H9 (cell line): ENCODE results near the gene TPGS1. TPM values are rescaled to one million over a fixed set of nuclear protein-coding genes. Genes with fewer than 3 reads are reported as not detected.

Experiments used
- DNase-seq: peaks from one replicate; pipeline ENCODE4 v3.0.0-alpha.2; 2017
- H2AFZ ChIP-seq: one replicate; pipeline ENCODE4 v1.6.1; 2013; ENCODE audit warnings: mild to moderate bottlenecking, low read length, control low read depth, moderate library complexity
- H2AK5ac ChIP-seq: 2 replicates; pipeline ENCODE4 v1.6.1; 2013; ENCODE audit warnings: low read length, control low read depth, mixed read lengths; ENCODE audit not compliant: insufficient read length
- H2BK120ac ChIP-seq: one replicate; pipeline ENCODE4 v1.6.1; 2013; ENCODE audit warnings: low read depth, mild to moderate bottlenecking, low read length, control low read depth, inconsistent platforms; ENCODE audit not compliant: poor library complexity, severe bottlenecking
- H2BK12ac ChIP-seq: 2 replicates; pipeline ENCODE4 v1.6.1; 2013; ENCODE audit warnings: low read length, control low read depth, mixed read lengths, low read depth; ENCODE audit not compliant: insufficient read length
- H2BK15ac ChIP-seq: 2 replicates; pipeline ENCODE4 v1.6.1; 2013; ENCODE audit warnings: low read depth, low read length, control low read depth
- H2BK20ac ChIP-seq: one replicate; pipeline ENCODE4 v1.6.1; 2013; ENCODE audit warnings: low read depth, mild to moderate bottlenecking, low read length, control low read depth, inconsistent platforms; ENCODE audit not compliant: poor library complexity, severe bottlenecking
- H2BK5ac ChIP-seq: 2 replicates; pipeline ENCODE4 v1.6.1; 2013; ENCODE audit warnings: low read length, control low read depth, mixed read lengths; ENCODE audit not compliant: insufficient read length
- H3K14ac ChIP-seq: 2 replicates; pipeline ENCODE4 v1.6.1; 2013; ENCODE audit warnings: low read length, control low read depth; ENCODE audit not compliant: insufficient read depth
- H3K18ac ChIP-seq: 2 replicates; pipeline ENCODE4 v1.6.1; 2013; ENCODE audit warnings: low read depth, mild to moderate bottlenecking, mixed read lengths, low read length, control low read depth; ENCODE audit not compliant: insufficient read length
- H3K23ac ChIP-seq: 2 replicates; pipeline ENCODE4 v1.6.1; 2013; ENCODE audit warnings: low read length, control low read depth, mixed read lengths, low read depth; ENCODE audit not compliant: insufficient read length
- H3K23me2 ChIP-seq: 2 replicates; pipeline ENCODE4 v1.6.1; 2013; ENCODE audit warnings: low read depth, mild to moderate bottlenecking, mixed read lengths, low read length, control low read depth; ENCODE audit not compliant: insufficient read length, poor library complexity, severe bottlenecking
- H3K27ac ChIP-seq: 2 replicates; pipeline ENCODE4 v1.5.1; 2013; ENCODE audit warnings: low read length, control low read depth, mixed read lengths, low read depth; ENCODE audit not compliant: insufficient read length
- H3K27me3 ChIP-seq: 2 replicates; pipeline ENCODE4 v1.6.1; 2013; ENCODE audit warnings: low read length, control low read depth, inconsistent platforms; ENCODE audit not compliant: insufficient read depth
- H3K4ac ChIP-seq: 2 replicates; pipeline ENCODE4 v1.6.1; 2013; ENCODE audit warnings: low read depth, mild to moderate bottlenecking, control low read depth, inconsistent platforms, low read length, moderate library complexity
- H3K4me1 ChIP-seq: 2 replicates; pipeline ENCODE4 v1.6.1; 2013; ENCODE audit warnings: low read length, control low read depth, inconsistent platforms; ENCODE audit not compliant: insufficient read depth
- H3K4me2 ChIP-seq: 2 replicates; pipeline ENCODE4 v1.6.1; 2013; ENCODE audit warnings: low read length, control low read depth, mixed read lengths; ENCODE audit not compliant: insufficient read length, insufficient read depth
- H3K56ac ChIP-seq: 2 replicates; pipeline ENCODE4 v1.6.1; 2013; ENCODE audit warnings: low read depth, mild to moderate bottlenecking, mixed read lengths, low read length, control low read depth; ENCODE audit not compliant: insufficient read length
- H3K79me1 ChIP-seq: 2 replicates; pipeline ENCODE4 v1.6.1; 2013; ENCODE audit warnings: low read depth, mild to moderate bottlenecking, moderate library complexity, low read length, control low read depth, inconsistent platforms; ENCODE audit not compliant: insufficient read depth, poor library complexity, severe bottlenecking
- H3K79me2 ChIP-seq: 2 replicates; pipeline ENCODE4 v1.6.1; 2013; ENCODE audit warnings: low read length, control low read depth, inconsistent platforms; ENCODE audit not compliant: insufficient read depth
- H3K9ac ChIP-seq: 2 replicates; pipeline ENCODE4 v1.6.1; 2013; ENCODE audit warnings: low read length, control low read depth, mixed read lengths; ENCODE audit not compliant: insufficient read length; ENCODE audit errors: extremely low read depth
- H3K9me3 ChIP-seq: one replicate; pipeline ENCODE4 v1.6.1; 2013; ENCODE audit warnings: low read depth, low read length, inconsistent platforms; ENCODE audit not compliant: control insufficient read depth
- H3T11ph ChIP-seq: one replicate; pipeline ENCODE4 v1.6.1; 2013; ENCODE audit warnings: mild to moderate bottlenecking, low read length, control low read depth, inconsistent platforms
- H4K20me1 ChIP-seq: one replicate; pipeline ENCODE4 v1.6.1; 2013; ENCODE audit not compliant: control insufficient read depth, insufficient read length, insufficient read depth
- H4K5ac ChIP-seq: 2 replicates; pipeline ENCODE4 v1.6.1; 2013; ENCODE audit warnings: low read depth, mild to moderate bottlenecking, mixed read lengths, low read length, control low read depth; ENCODE audit not compliant: insufficient read length
- H4K8ac ChIP-seq: replicated peaks from 2 replicates; pipeline ENCODE4 v1.6.1; 2013; ENCODE audit warnings: low read length, control low read depth, mixed read lengths, low read depth; ENCODE audit not compliant: insufficient read length
- H4K91ac ChIP-seq: 2 replicates; pipeline ENCODE4 v1.6.1; 2013; ENCODE audit warnings: low read depth, mild to moderate bottlenecking, moderate library complexity, mixed read lengths, low read length, control low read depth; ENCODE audit not compliant: insufficient read length
- H3K27ac Mint-ChIP-seq, 3 experiments: 2 replicates in 2 of 3; 3 replicates in 1 of 3; pipeline ENCODE4 v1.8.0; 2020 to 2021; ENCODE audit warnings: mixed read lengths in 3 of 3, mild to moderate bottlenecking in 1 of 3, moderate library complexity in 1 of 3
- H3K27me3 Mint-ChIP-seq: 2 replicates; pipeline ENCODE4 v1.8.0; 2021; ENCODE audit warnings: low read depth, mild to moderate bottlenecking, moderate library complexity, mixed read lengths
- H3K36me3 Mint-ChIP-seq, 3 experiments: 2 replicates in 2 of 3; 3 replicates in 1 of 3; pipeline ENCODE4 v1.8.0; 2020 to 2021; ENCODE audit warnings: low read depth in 3 of 3, mixed read lengths in 3 of 3; ENCODE audit not compliant: insufficient read depth in 1 of 3
- H3K4me1 Mint-ChIP-seq, 2 experiments: 2 replicates each; pipeline ENCODE4 v1.8.0; 2020; ENCODE audit warnings: mixed read lengths in 2 of 2
- H3K4me3 Mint-ChIP-seq, 2 experiments: 2 replicates in 1 of 2; 3 replicates in 1 of 2; pipeline ENCODE4 v1.8.0; 2020 to 2021; ENCODE audit warnings: mild to moderate bottlenecking in 2 of 2, mixed read lengths in 2 of 2, moderate library complexity in 1 of 2
- H3K9me3 Mint-ChIP-seq, 2 experiments: 2 replicates in 1 of 2; 3 replicates in 1 of 2; pipeline ENCODE4 v1.8.0; 2020; ENCODE audit warnings: mild to moderate bottlenecking in 2 of 2, mixed read lengths in 2 of 2, moderate library complexity in 1 of 2
- WGBS: extraction: QIAGEN DNeasy Blood & Tissue Kit; methylation state at CpG from one replicate; pipeline ENCODE4 v1.1.7; 2013; ENCODE audit warnings: missing lambda C conversion rate, low lambda C conversion rate, mixed read lengths; ENCODE audit not compliant: insufficient read length; ENCODE audit errors: extremely low coverage; 5-methylcytosine and 5-hydroxymethylcytosine counted together
- total RNA-seq: library from RNA; stranded (reverse); gene quantifications from 2 replicates; pipeline ENCODE4 v1.2.1, GENCODE V29; 2021
- TF ChIP-seq, protein P1 (sequence below): fragments of 200-600 bp; sonication (generic); conservative IDR thresholded peaks from 3 replicates; pipeline ENCODE4 v1.8.0; 2021; ENCODE audit warnings: antibody characterized with exemption, mild to moderate bottlenecking

The TPGS1 gene
- total RNA-seq, 1 experiment from 2014 or later: 7.4 TPM

GRCh38 chr19:540867-541637 lies 33.8 kb downstream of the TPGS1 start:
- Histone ChIP-seq H3K23me2 (no peaks in the 10 kb centered on the region), H3K23ac (no peak overlapping the region), H2BK5ac (no peak overlapping the region), H3K4me2 (no peak overlapping the region), H3K4ac (no peak overlapping the region), H2BK15ac (no peak overlapping the region), H2AFZ (no peak overlapping the region), H3K79me2 (no peaks in the 10 kb centered on the region), H4K91ac (no peak overlapping the region), H3K79me1 (no peaks in the 10 kb centered on the region), H4K8ac (no peak overlapping the region), H3K27me3 (no peaks in the 10 kb centered on the region), H2AK5ac (no peak overlapping the region), H4K5ac (no peak overlapping the region), H2BK12ac (no peak overlapping the region), H2BK20ac (no peak overlapping the region), H3K4me1 (no peaks in the 10 kb centered on the region), H4K20me1 (no peaks in the 10 kb centered on the region), H3K9me3 (no peaks in the 10 kb centered on the region), H3K9ac (no peak overlapping the region), H3K56ac (no peak overlapping the region), H3K27ac (no peak overlapping the region), H3K14ac (no peak overlapping the region), H3T11ph (no peak overlapping the region), H3K18ac (no peak overlapping the region), H2BK120ac (no peak overlapping the region)
- DNase-seq: peak; percentile 27
- Mint-ChIP-seq H3K27me3 (peaks cover 11% of the 10 kb centered on the region), H3K36me3 (peaks cover 12 to 32% (median 31%) of the 10 kb centered on the region in 3 experiments), H3K27ac (no peak overlapping the region; a peak in 1 of 7 replicates), H3K9me3 (no peaks in the 10 kb centered on the region), H3K4me3 (no peak overlapping the region), H3K4me1 (peaks cover 0 to 2% of the 10 kb centered on the region in 2 experiments; a peak in 2 of 4 replicates)
- WGBS: no CpG with 5 or more reads among the region's 51 CpGs
- TF ChIP-seq, protein P1, sequence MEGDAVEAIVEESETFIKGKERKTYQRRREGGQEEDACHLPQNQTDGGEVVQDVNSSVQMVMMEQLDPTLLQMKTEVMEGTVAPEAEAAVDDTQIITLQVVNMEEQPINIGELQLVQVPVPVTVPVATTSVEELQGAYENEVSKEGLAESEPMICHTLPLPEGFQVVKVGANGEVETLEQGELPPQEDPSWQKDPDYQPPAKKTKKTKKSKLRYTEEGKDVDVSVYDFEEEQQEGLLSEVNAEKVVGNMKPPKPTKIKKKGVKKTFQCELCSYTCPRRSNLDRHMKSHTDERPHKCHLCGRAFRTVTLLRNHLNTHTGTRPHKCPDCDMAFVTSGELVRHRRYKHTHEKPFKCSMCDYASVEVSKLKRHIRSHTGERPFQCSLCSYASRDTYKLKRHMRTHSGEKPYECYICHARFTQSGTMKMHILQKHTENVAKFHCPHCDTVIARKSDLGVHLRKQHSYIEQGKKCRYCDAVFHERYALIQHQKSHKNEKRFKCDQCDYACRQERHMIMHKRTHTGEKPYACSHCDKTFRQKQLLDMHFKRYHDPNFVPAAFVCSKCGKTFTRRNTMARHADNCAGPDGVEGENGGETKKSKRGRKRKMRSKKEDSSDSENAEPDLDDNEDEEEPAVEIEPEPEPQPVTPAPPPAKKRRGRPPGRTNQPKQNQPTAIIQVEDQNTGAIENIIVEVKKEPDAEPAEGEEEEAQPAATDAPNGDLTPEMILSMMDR: no peak
